Activated naive CD4-positive, alpha-beta T cell treated with anti-CD3 and anti-CD28 coated beads, Interleukin-2, amount 50 U/mL, for 16 hours (primary cell): ENCODE measurements around the gene APOBEC3G.
A peak's percentile ranks its signal among the peaks of the same experiment; 100 is the strongest.
"Not testable (repeated sequence)": the region's sequence is repeated elsewhere in the genome, so short reads cannot be mapped to it uniquely, and the experiment has no call there.

ENCODE experiments used
- DNase-seq: peaks from one replicate; pipeline ENCODE4 v3.0.0-alpha.2; 2020

Gene APOBEC3G

DNA sequence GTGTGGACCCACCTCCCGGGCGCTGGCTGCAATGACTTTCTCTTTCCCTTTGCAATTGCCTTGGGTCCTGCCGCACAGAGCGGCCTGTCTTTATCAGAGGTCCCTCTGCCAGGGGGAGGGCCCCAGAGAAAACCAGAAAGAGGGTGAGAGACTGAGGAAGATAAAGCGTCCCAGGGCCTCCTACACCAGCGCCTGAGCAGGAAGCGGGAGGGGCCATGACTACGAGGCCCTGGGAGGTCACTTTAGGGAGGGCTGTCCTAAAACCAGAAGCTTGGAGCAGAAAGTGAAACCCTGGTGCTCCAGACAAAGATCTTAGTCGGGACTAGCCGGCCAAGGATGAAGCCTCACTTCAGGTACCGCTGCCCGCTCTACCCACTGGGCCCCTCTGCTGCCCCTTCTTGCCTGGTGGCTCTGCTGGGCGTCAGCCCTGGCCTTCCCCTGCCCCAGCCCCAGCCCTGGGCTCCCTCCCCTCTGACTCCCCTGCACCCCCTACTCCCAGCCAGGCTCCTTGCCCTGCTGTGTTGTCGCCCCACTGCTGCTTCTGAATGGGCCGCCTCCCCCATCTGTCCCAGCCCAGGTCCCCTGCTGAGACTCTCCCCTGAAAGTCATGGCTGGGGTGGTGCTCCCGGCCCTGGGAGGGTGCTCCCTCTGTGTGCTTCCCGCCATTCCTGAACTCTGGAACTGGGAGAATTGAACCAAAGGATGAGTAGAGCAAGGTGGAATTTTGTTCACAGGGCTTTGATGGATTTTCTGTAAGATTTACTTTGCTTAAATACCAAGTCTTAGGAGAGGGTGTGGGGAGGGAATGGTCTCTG, at the start of gene APOBEC3G:
Gene APOBEC3G, plus strand, starts transcription at position 250 of the 815 bp plus-strand sequence. Its CDS starts 87 bp downstream, at position 337.
- peak; percentile 28 for DNase-seq

DNA sequence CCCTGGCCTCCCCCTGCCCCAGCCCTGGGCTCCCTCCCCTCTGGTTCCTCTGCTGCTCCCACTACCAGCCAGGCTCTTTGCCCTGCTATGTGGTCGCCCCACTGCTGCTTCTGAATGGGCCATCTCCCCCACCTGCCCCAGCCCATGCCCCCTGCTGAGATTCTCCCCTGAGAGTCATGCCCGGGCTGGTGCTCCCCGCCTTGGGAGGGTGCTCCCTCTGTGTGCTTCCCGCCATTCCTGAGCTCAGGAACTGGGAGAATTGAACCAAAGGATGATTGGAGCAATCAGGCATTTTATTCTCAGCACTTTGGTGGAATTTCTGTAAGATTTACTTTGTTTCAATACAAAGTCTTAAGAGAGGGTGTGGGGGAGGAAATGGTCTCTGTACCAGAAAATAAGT, 49.4 kb upstream of the APOBEC3G start:
- no peak for DNase-seq

DNA sequence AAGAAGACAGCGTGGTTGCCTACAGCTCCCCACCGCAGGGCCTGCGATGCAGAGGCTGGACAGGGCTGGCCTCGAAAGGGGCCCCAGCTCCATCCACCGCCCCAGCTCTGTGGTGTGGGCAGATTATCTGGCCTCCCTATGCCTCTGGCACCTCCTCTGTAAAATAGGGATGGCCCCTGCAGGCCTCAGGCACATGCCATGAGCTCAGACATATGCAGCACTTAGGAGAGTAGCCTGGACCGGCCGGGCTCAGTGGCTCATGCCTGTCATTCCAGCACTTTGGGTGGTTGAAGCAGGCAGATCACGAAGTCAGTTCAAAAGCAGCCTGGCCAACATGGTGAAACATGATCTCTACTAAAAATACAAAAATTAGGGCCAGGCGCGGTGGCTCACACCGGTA, 48.8 kb upstream of the APOBEC3G start:
- DNase-seq, result no peak

DNA sequence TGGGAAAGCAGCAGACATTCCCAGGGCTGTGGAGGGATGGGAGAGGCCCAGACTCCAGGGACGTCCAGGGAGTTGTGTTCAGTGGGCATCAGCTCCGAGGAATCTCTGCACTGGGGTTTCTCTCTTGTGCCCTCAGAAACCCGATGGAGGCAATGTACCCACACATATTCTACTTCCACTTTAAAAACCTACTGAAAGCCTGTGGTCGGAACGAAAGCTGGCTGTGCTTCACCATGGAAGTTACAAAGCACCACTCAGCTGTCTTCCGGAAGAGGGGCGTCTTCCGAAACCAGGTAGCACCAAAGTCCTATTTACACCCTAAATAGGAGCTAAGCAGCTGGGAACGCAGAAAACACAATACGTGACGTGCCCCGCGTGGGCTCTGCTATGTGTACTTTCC, 47.8 kb upstream of the APOBEC3G start:
- no peak for DNase-seq

DNA sequence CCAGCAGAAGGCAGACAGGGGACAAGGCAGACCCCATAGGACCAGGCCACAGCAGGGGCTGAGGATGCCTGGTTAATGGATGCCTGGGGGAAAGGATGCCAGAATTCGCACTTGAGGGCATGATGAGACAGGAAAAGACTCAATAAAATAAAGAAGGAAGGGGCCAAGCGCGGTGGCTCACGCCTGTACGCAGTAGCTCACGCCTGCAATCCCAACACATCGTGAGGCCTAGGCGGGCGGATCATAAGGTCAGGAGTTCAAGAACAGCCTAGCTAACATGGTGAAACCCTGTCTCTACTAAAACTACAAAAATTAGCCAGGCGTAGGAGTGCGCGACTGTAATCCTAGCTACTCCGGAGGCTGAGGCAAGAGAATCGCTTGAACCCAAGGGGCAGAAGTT, 46.4 kb upstream of the APOBEC3G start:
- DNase-seq, result no peak

DNA sequence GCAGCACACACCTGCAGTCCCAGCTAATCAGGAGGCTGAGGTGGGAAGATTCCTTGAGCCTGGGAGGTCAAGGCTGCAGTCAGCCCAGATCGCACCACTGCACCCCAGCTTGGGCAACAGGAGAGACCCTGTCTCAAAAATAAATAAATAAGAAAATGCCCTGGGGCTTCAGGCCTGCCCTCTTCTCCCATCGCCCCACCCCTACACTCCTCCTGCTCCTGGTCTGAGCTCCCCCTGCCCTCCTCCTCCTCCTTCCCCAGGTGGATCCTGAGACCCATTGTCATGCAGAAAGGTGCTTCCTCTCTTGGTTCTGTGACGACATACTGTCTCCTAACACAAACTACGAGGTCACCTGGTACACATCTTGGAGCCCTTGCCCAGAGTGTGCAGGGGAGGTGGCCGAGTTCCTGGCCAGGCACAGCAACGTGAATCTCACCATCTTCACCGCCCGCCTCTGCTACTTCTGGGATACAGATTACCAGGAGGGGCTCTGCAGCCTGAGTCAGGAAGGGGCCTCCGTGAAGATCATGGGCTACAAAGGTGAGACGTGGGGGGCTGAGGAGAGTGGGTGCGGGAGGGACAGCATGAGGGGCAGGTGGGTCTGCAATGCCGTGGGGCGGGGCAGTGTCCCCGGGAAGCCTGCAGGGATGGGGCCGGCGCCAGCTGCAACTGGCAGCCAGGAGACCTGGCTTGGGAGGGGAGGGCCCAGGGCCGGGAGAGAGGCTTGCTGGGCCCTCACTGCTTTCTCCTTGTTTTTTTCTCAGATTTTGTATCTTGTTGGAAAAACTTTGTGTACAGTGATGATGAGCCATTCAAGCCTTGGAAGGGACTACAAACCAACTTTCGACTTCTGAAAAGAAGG, 45.4 kb upstream of the APOBEC3G start:
- not testable (repeated sequence) for DNase-seq

DNA sequence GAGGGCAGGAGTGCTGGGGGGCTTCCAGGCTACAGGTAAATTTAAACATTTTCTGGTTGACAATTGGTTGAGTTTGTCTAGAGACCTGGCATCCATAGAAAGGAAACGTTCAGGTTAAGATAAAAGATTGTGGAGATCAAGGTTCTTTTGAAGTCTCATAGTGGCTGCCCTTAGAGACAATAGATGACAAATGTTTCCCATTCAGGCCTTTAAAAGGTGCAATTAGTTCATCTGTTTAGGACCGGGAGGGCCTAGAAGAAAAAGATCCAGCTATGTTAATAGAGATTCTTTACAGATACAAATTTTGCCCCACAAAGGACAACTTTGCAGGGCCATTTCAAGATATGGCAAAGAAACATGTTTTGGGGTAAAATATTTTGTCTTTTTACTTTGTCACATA, 40.0 kb upstream of the APOBEC3G start:
- DNase-seq, result not testable (repeated sequence)

DNA sequence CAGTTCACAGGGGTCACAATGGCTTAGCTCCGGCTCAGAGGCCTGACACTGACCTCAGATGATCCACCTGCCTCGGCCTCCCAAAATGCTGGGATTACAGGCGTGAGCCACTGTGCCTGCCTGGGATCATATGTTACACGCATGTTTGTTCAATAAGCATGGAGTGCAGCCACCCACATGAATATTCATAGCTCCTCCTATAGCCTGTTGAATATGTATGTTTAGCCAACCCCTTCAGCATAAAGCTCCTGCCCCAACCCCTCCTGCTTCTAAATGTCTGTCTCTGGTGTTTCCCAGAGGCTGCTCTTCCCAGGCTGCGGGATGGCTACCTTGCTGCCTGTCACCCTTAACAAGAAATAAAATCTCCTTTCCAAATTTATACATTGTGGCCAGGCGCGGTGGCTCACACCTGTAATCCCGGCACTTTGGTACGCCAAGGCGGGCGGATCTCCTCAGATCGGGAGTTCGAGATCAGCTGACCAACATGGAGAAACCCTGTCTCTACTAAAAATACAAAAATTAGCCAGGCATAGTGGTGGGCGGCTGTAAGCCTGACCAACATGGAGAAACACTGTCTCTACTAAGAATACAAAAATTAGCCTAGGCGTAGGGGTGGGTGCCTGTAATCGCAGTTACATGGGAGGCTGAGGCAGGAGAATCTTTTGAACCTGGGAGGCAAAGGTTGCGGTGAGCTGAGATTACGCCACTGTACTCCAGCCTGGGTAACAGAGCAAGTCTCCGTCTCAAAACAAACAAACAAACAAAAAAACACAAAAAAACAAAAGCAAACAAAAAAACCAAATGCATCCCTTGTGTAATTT, 37.6 kb upstream of the APOBEC3G start:
- DNase-seq, result no peak

DNA sequence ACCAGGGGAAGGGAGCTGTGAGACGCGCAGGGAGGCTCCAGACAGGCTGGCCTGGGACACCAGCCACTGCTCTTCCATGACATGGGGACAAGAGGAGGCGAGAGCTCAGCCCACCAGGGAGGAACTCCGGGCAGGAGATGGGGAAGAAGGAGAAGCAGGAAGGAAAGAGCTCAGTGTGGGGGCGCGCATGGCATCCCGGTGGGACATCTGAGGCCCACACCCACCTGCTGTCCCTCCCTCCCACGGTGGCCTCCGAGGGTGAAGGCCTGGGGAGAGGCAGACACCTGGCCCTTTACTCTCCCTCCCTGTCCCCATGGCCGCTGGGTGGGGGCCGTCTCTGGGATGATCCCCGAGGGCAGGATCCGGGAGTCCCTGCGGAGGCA, 36.9 kb upstream of the APOBEC3G start:
- not testable (repeated sequence) for DNase-seq

DNA sequence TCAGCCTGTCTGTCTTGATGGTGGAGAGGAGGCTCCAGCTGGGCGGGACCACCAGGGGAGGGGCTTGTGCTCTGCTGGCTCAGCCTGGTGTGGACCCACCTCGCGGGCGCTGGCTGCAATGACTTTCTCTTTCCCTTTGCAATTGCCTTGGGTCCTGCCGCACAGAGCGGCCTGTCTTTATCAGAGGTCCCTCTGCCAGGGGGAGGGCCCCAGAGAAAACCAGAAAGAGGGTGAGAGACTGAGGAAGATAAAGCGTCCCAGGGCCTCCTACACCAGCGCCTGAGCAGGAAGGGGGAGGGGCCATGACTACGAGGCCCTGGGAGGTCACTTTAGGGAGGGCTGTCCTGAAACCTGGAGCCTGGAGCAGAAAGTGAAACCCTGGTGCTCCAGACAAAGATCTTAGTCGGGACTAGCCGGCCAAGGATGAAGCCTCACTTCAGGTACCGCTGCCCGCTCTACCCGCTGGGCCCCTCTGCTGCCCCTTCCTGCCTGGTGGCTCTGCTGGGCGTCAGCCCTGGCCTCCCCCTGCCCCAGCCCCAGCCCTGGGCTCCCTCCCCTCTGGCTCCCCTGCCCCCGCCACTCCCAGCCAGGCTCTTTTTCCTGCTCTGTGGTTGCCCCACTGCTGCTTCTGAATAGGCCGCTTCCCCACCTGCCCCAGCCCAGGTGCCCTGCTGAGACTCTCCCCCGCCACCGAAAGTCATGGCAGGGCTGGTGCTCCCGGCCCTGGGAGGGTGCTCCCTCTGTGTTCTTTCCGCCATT, 36.4 kb upstream of the APOBEC3G start, which contains the start of gene APOBEC3F:
Gene APOBEC3F, plus strand, starts transcription at position 327 of the 759 bp plus-strand sequence. Its CDS starts 97 bp downstream, at position 424.
- DNase-seq, result peak; percentile 67

DNA sequence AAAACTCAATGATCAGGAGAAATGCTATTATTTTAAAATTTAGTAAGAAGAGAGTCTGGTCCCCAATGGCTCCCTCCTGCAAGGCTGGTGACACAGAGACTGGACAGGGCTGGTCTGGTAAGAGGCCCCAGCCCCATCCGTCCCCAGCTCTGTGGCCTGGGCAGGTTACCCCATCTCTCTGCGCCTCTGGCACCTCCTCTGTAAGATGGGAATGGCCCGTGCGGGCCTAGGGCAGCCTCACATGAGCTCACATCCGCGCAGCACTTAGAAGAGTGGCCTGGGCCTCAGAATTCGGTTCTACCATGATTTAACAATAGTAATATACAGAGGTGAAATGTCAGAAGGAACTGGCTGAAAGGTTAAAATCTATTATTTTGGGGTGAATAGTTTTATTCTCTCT, 35.2 kb upstream of the APOBEC3G start:
- DNase-seq, result no peak

DNA sequence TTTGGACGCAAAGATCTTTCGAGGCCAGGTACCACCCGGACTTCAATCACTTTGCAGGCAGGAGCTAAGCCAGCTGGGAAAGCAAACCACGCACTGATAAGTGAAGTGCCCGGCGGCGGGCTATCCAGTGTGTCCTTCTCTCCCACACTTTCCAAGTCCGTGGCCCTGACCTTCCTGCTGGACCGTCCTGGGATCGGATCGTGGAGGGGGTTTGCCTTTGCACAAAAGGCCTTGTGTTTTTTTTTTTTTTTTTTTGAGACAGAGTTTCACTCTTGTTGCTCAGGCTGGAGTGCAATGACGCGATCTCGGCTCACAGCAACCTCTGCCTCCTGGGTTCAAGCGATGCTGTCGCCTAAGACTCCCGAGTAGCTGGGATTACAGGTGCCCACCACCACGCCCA, 34.0 kb upstream of the APOBEC3G start:
- DNase-seq, result not testable (repeated sequence)

DNA sequence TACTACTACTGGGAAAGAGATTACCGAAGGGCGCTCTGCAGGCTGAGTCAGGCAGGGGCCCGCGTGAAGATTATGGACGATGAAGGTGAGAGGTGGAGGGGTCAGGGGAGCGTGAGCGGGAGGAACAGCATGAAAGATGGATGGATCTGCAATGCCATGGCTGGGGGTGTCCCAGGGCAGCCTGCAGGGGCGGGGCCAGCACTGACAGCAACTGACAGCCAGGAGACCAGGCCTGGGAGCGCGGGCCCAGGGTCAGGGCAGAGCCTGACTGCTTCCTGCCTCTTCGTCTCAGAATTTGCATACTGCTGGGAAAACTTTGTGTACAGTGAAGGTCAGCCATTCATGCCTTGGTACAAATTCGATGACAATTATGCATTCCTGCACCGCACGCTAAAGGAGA, 31.9 kb upstream of the APOBEC3G start:
- not testable (repeated sequence) for DNase-seq

DNA sequence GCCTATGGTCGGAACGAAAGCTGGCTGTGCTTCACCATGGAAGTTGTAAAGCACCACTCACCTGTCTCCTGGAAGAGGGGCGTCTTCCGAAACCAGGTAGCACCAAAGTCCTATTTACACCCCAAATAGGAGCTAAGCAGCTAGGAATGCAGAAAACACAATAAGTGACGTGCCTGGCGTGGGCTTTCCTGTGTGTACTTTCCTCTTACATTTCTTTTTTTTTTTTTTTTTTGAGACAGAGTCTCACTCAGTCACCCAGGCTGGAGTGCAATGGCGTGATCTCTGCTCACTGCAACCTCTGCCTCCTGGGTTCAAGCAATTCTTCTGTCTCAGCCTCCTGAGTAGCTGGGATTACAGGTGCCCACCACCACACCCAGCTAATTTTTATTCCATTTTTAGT, 27.6 kb upstream of the APOBEC3G start:
- DNase-seq, result not testable (repeated sequence)

DNA sequence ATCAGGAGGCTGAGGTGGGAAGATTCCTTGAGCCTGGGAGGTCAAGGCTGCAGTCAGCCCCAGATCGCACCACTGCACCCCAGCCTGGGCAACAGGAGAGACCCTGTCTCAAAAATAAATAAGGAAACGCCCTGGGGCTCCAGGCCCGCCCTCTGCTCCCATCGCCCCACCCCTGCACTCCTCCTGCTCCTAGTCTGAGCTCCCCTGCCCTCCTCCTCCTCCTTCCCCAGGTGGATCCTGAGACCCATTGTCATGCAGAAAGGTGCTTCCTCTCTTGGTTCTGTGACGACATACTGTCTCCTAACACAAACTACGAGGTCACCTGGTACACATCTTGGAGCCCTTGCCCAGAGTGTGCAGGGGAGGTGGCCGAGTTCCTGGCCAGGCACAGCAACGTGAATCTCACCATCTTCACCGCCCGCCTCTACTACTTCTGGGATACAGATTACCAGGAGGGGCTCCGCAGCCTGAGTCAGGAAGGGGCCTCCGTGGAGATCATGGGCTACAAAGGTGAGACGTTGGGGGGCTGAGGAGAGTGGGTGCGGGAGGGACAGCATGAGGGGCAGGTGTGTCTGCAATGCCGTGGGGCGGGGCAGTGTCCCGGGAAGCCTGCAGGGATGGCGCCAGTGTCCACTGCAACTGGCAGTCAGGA, 25.1 kb upstream of the APOBEC3G start:
- not testable (repeated sequence) for DNase-seq

DNA sequence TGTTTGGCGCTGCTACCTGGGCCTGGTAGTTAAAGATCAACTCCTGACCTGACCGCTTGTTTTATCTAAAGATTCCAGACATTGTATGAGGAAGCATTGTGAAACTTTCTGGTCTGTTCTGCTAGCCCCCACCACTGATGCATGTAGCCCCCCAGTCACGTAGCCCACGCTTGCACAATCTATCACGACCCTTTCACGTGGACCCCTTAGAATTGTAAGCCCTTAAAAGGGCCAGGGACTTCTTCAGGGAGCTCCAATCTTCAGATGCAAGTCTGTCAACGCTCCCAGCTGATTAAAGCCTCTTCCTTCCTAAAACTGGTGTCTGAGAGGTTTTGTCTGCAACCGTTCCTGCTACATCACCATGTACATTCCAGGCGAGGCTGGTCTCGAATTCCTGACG, 21.4 kb upstream of the APOBEC3G start:
- no peak for DNase-seq

DNA sequence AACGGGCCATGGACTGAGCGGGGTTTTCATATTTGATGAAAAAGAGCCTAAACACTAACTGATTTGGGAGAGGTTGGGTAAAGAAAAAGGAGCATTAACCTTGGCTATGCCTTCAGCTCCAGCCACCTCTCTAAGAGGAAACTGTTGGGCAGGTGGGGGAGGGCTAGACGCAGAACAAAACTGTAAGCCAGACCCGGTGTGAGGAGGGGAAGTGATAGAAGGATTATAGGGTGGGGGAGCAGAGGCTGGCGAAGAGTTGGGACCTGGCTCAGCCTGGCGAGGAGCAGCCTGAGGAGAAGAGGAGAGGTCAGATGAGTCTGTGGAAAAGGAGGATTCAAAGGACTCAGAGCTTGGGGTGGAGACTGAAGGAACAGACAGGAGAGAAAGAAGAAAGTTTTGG, 15.8 kb upstream of the APOBEC3G start:
- not testable (repeated sequence) for DNase-seq

DNA sequence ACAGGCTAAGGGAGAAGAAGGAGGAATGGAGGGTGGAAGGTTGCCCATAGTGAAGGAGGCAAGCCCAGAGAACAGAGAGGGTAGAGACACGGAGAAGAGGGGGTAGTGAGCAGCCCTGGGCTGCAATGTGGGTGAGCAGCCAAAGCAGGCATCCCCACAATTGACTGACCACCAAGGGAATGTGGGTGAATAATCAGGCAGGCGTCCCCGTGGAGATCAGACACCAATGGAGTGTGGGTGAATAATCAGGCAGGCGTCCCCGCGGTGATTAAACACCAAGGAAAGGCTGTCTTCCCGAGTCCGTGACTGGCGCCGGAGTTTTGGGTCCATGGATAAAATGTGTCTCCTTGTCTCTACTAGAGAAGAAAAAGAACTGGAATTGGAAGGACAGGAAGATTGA, 15.1 kb upstream of the APOBEC3G start:
- not testable (repeated sequence) for DNase-seq

DNA sequence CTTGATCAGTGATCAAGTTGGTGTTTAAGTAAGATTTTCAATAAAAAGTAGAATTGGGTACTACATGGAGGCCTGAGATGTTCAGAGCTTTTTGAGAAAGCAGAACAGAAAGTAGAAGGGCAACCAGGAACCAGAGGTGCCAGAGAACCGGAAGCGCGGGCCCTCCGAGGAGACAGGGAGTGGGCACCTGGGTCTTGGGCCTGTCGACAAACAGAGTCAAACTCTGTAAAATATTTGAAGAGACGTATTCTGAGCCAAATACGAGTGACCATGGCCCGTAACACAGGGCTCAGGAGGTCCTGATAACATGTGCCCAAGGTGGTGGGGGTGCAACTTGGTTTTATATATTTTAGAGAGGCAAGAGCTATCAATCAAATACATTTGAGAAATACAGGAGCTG, 13.2 kb upstream of the APOBEC3G start:
- not testable (repeated sequence) for DNase-seq

DNA sequence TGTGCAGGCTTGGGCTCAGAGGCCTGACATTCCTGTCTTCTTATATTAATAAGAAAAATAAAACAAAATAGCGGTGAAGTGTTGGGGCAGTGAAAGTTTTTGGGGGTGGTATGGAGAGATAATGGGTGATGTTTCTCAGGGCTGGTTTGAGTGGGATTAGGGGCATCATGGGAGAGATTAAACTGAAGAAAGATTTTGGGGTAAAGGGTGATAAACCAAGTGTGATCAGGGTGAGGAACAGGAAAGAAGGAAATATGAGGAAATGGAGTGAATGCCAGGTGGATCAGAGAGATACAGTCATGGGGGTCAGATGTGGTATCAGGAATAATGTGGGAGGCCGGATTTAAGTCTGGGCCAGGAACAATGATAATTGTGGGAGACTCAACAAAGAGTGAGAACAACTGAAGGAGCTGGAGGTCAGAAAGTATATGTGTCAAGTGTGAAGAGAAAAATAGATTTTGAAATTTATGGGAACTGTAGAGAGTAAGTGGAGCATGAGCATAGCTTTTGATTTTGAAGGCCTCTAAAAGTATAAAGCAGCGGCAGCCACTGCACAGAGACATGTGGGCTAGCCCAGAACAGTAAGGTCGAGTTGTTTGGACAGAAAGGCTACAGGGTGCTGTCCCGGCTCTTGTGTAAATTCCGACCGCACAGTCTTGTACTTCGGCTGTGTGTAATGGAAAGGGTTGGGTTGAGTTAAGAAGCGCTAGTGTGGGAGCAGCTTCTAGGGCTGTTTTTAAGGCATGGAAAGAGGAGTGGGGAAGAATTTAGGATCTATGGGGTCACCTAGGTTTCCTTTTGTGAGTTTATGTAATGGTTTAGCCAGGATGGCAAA, 10.4 kb upstream of the APOBEC3G start:
- DNase-seq, result not testable (repeated sequence)
